DMS153 treated with DMSO at 0.1 percent for 48 hours (cell line): ENCODE results near the gene GDPGP1.
"Not testable (repeated sequence)": the region's sequence is repeated elsewhere in the genome, so short reads cannot be mapped to it uniquely, and the experiment has no call there.

Experiments
- DNase-seq: peaks from one replicate; lab custom pipeline; 2025; ENCODE audit not compliant: unreplicated experiment; lab: John Stamatoyannopoulos, UW

Gene GDPGP1, protein sequence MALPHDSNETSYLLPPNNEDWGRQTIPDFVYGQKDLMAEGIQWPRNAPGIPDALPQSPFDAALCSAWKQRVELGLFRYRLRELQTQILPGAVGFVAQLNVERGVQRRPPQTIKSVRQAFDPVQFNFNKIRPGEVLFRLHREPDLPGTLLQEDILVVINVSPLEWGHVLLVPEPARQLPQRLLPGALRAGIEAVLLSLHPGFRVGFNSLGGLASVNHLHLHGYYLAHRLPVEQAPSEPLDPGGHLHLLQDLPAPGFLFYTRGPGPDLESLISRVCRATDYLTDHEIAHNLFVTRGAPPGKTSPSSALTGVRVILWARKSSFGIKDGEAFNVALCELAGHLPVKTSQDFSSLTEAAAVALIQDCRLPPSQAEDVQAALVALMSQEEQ

DNA sequence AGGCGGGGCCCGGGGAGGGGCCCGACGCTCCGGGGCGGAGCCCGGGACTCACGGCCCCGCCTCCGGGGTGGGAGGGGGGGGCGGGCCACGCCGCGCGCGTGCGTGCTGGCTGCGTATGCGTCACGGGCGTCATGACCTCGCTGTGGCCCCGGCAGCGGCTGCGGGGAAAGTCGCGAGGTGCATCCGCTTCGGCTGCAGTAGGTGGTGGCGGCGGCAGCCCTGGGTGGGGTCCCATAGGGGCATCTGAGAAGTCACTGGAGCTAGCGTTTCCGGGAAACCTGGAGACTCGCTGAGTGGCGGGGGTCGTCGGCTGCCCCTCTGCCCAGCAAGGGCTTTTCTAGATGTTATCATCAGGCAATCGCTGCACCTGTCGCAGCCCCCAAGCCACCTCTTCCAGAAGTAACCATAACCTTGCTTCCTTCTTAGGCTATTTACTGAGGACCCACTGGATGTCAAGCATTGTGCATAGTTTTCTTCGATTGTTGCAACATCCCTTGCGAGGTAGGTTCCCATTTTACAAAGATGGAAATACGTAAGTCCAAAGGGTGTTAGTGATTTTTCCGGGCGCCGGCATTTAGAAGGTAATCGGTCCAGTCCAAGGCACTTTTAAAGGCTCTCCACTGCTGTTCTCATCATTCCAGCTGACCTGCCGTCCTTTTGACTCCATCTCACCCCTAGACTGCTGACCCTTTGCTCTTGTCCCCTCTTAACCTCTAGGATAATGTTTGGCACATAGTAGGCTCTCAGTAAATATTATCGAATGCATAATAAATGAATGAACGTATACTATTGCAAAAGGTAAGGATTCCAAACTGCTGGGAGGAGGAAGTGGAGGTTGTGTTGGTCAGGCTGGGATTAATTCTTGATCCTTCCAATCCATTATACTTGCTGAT, at the start of gene GDPGP1:
Gene GDPGP1, plus strand, starts transcription at position 114 of the 893 bp plus-strand sequence. CDS start 6,700 bp downstream, outside the sequence.
- DNase-seq, result no peak

DNA sequence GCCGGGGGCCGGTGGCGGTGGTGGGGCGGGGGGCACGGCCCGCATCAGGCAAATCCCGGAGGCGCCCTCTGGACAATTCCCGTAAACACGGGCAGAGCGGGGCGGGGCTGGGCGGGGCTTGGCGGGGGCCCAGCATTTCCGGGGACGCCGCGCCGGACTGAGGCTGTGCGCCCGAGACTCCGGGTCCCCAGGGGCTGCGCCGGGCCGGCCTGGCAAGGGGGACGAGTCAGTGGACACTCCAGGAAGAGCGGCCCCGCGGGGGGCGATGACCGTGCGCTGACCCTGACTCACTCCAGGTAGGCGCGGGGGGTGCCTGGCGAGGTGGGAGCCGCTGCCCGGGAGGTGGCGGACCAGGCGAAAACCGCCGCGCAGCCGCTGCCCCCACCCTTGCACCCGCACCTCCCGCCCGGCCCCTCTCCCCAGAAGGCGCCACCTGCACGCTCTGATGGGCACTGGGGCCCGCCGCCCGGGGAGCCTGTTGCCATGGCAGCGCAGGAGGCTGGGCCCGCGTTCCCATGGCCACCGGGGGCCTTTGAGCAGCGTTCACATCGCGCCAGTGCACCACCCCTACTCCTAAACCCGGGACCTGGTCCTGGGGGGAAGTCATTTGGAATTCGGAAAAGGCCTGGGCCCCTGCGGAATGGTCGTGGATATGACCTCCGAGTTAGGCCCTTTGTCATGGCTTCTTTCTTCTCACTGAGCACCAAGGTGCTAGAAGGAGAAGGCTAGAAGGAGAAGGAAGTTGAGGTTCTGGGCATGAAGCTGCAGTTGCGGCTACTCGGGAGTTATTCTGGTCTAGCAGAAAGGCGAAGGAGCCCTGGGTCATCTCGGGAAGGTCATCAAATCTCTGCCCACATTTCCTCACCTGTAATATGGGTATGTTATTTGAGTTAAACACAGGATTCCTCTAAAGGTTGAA, 49.0 kb upstream of the GDPGP1 start:
- DNase-seq, result peak; percentile 28

DNA sequence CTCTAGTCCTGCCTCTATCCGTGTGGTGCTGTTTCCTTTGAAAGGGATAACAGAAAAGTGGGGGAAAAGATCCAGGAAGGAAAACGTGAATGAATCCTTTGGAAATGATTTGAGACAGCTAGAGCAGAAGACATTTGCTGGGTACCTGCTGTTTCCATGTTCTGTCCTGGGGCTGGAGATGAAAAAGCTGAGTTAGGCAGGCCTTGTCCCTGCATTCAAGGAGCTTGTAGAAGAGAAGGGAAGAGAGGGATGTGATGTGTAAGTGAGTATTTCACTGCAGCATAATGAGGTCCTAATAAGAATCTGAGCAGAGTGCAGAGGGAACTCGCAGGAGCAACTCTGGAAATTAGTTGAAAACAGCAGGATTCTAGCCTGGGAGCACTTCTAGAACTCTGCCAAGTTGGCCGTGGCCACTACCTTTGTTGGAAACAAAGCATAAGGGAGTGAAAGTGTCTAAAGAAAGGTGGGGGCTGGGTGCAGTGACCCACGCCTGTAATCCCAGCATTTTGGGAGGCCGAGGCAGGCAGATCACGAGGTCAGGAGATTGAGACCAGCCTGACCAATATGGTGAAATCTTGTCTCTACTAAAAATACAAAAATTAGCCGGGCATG, 46.6 kb upstream of the GDPGP1 start:
- no peak for DNase-seq

DNA sequence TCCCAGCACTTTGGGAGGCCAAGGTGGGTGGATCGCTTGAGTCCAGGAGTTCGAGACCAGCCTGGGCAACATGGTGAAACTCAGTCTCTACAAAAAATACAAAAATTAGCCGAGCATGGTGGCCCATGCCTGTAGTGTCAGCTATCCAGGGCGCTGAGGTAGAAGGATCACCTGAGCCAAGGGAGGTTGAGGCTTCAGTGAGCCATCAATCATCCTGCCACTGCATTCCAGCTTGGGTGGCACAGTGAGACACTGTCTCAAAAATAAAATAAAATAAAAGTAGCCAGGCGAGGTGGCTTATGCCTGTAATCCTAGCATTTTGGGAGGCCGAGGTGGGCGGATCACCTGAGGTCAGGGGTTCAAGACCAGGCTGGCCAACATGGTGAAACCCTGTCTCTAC, 45.9 kb upstream of the GDPGP1 start:
- DNase-seq, result not testable (repeated sequence)

DNA sequence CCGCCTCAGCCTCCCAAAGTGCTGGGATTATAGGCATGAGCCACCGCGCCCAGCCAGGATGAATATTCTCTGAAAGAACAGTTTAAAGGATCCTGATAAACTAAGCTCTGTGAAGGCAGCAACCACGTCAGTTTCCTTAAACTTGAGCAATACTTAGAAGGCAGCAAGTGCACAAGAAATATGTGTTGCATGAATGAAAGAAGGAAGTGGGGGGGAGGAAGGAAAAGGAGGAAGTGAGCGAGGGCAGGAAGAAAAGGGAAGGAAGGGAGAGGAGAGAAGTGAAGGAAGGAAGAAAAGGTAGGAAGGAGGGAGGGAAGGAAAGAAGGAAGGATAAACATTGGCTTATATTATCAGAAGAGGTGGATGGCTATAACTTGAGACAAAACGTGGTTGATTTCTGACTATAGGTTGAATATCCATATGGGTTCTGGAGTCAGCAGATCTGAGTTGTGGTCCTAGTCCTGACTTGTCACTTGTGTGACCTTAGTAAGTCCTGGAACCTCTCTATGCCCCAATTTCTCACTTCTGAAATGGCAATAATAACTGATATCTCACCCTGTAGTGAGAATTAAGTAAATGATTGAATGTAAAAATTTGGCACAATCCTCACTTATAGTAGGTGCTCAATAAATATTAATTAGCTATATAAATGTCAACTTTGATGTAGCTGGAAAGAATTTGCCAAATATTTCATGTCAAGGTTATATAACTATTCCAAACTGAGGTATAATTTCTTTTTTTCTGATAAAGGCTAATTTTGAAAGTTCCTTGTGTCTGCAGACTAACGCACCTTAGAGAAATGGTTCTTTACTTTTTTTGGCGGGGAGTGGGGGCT, 44.9 kb upstream of the GDPGP1 start:
- no peak for DNase-seq

DNA sequence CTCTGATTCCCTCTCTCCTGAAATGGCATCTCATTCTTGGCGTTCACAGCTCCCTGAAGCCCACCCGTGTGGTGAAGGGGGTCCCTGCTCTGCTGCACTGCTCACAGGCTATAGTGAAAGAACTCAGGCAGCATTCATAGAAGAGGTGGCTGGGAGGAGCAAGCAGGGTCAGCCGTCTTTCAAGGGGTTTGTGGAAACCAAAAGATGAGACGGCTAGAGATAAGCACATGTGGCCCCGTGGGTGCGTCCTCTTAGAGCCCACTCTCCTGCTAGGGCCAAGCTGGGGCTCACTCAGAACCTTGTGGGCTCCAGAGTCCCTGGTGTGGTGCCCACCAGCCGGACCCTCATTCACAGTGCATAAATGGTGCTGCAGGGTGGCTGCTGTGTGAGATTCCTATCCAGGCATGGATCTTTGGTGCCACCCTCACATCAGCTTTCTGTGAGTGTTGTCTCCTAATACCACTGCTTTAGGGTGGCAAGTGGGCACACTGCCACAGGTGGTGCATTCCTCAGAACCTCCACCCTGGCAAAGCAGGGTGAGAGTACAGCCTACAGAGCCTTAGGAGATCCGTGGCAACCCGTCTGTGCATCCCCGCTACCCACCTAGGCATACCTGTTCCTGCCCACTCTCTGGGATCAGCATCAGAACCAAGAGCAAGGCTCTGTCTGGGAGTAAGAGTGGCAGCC, 44.1 kb upstream of the GDPGP1 start:
- no peak for DNase-seq

DNA sequence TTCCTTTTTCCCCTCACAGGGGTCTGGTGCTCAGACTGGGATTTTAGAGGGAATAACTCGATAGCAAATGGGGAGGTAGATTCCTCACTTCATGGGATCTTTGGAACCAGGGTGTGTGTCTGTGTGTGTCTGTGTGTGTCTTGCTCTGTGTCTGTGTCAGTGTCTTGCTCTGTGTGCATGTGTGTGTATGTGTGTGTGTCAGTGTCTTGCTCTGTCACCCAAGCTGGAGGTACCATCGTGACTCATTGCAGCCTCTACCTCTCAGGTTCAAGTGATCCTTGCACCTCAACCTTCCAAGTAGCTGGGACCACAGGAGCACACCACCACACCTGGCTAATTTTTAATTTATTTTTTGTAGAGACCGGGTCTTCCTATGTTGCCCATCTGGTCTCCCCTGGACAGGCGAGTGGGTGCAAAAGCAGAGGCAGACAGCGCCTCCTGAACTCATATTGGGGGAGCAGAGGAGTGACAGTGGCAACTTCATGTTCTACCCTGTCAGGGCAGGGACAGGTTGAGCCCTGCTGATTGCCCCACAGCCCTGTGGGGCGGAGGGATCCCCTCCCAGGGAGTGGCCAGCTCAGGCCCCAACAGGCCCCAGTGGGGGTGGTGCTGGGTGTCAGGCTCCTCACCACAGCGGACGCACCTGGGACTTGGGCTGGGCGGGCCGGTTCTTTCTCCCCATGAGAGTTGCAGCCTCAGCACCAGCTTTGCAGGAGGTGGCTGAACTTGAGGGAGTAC, 43.2 kb upstream of the GDPGP1 start:
- no peak for DNase-seq

DNA sequence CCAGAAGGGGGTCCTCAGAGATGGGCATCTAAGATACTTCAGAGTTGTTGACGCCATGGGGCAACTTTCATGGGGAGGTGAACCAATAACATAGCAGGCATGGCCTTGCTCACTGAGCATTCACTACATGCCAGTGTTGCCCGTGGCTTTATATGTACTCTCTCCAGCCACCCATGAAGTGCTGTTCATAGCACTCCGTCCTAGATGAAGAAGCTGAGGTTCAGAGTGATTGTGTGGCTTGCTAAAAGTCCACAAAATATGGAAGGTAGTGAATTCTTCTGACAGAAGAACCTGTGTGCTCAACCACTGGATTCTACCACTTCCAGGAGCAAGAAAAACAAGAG, 42.7 kb upstream of the GDPGP1 start:
- no peak for DNase-seq

DNA sequence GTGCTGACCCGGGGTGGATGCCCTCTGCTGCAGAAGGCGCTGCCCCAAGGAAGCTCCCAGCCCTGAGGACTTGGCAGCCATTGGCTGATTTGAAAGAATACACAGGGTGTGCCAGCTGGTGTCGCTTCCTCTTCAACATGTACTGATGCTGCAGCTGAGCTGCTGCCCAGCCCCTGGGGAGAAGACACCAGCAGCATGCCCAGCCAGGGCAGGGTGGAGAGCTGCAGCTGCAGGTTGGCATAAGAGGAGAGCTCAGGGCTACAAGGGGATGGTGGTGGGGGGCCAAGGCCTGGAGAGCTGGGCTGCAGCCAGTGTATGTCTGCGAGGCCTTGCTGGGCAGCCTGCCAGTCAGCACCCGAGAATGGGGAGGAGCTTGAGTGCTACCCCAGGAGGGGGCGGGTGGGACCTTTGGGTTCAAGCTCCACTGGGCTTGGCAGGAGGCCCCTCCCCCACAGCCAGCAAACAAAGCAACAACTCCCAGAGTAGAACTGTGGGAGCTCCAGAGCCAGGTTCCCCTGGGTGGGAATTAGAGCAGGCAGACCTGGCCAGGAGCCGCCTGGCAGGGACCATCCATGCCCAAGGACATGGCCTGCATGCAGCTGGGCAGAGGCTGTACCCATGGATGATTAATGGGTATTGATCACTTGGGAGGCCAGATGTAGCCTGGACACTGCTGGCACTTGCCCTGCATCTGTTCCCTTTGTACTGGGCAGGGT, 42.1 kb upstream of the GDPGP1 start:
- peak; percentile 77 for DNase-seq

DNA sequence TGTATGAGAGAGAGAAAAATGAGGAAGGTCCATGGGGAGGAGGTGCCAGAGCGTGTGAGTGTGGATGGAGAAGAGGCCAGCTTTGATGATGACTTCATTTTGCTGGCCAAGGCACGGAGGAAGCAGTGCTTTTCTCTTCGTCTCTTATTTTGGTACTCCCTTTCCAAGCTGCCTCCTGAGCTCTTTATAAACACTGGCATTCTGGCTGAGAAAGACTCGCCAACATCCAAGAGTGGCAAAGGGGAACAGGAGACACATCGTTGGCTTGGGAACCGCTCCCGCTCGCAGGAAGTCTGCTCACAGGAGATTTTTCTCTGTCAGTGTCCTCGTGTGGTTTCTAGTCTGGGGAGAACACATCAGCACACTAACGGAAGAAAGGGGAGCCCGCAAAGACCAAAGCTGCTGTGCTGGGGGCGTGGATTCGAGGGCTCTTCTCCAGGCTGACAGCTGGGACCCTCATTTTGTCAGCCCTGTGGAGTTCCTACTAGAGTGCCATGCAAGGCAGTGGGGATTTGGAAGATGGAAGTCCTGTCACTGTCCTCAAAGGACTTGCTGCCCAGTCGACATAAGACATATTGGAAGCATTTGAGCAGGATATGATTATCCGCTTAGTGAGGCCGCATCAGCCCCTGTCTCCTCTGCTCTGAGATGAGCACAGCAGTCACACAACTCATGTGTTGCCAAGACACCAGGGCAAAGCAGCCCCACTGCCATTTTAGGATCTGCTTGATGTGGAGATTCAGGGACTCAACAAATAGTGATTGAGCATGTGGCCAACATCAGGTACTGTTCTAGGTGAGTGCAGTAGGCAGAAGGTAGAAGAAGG, 40.8 kb upstream of the GDPGP1 start:
- no peak for DNase-seq

DNA sequence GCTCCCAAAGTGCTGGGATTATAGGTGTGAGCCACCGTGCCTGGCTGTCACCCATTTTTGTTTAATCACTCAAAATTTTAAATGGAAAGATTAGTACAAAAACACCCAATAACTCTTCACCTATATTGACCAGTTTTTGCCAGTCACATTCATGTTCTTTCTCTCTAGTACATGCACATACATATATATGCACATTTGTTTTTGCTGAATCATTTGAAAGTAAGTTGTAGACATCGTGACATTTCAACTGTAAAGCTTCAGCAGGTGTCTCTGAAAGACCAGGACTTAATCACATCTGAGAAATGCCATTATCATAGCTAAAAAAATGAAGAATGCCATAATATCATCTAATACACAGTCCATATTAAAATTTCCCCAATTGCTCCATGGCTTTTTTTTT, 39.4 kb upstream of the GDPGP1 start:
- no peak for DNase-seq

DNA sequence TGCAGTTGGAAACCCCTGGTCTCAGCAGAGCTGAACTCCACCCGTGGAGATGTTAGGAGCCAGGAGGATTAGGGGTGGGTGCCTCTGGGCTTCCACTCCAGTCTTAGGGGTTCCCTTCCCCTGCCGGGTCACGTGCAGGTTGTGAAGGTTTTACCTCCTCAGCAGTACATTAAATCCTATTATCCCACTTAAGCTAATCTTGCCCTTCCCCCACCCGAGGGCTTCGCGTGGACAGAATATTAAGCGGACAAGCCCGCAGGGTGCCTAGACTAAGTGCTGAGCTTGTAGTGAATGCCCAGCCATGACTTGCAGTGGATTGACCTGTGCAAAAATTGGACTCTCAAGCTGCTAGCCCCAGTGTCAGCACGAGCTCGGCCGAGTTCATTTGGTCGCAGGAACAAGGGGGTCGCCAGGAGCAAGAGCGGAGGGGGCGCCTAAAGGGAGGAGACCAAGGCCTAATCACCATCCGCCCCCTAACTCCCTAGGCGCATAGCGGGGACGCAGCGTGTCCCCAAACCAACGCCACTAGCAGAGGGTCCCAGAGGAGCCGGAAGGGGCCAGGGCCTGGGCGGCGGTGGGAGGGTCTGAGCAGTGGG, 33.4 kb upstream of the GDPGP1 start:
- no peak for DNase-seq

DNA sequence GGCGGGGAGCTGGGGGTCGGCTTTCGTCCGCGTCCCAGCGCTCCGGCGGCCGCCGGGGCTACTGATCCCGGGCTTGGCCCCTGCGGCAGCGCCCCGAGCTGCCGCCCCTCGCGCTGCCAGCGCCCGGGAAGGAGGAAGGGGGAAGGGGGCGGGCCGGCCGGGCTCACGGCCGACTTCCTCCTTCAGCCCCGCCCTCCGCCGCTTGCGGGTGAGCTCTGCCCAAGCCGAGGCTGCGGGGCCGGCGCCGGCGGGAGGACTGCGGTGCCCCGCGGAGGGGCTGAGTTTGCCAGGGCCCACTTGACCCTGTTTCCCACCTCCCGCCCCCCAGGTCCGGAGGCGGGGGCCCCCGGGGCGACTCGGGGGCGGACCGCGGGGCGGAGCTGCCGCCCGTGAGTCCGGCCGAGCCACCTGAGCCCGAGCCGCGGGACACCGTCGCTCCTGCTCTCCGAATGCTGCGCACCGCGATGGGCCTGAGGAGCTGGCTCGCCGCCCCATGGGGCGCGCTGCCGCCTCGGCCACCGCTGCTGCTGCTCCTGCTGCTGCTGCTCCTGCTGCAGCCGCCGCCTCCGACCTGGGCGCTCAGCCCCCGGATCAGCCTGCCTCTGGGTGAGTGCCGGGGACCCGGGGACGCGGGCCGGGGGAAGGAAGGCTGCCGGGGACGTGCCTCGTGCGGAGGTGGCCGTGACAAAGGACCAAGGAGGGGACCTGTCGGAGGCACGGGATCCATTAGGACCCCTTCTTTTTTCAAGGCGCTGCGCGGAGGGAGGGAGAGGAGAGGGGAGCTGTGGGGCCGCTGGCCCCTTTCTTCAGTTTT, 32.7 kb upstream of the GDPGP1 start, which contains the start of gene SEMA4B:
Gene SEMA4B, plus strand, starts transcription at position 201 of the 814 bp plus-strand sequence. Its CDS starts 249 bp downstream, at position 450.
- DNase-seq, result no peak

DNA sequence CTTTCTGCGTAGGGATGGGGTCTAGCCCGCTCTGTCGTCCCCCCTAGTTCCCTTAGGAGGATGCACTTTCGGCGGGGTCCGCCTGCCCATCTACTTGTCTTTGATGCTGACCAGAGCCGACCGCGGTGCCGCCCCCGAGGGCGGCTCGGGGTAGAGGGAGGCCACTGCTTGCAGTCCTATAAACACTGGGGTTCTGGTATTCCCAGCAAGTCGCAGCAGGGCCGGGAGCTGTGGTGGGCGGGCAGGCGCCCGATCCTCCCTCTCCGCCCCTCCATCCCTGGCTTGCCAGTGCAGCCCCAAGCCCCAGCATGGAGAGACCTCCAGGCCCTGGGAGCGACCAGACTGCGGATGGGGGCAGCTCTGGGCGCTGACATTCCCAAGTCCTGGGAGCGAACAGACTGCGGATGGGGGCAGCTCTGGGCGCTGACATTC, 32.0 kb upstream of the GDPGP1 start:
- no peak for DNase-seq

DNA sequence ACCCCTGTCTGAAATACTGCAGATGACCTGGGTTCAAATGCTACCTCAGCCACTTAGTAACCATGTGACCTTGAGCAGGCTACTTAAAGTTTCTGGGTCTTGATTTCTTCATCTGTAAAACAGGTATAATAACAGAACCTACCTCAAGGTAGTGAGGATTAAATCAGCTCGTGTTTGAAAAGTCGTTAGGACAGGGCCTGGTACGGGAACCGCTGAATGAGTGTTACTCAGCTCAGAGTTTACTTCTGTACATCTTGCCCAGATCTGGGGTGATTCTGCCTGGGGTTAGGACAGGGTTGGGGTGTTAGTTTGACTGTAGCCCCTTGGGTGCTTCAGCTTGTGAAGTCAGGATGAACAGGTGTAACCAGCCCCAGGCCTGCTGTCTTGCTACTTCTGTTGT, 31.1 kb upstream of the GDPGP1 start:
- DNase-seq, result no peak

DNA sequence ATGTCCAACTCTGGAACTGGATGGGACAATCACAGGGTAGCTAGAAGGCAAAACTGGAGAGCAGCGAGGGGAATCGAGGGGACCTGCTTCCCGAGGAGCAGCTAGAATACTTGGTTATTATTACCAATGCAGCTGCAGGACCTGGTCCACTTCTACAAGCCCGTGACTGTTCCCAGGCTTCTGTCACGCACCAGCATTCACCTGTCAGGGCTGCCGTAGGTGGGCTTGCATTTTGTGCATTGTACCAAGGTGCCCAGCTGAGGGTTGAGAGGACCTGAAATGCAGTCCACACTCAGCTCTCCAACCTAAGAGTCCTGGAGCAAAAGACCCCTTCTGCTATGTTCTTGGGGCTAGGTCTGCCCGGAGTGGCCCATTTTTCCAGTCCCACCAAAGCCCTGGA, 30.5 kb upstream of the GDPGP1 start:
- no peak for DNase-seq
